Posterior vena cava (tissue), 2 donors: ENCODE data around the gene OMA1. TPM values are rescaled to one million over a fixed set of nuclear protein-coding genes. Genes with fewer than 3 reads are reported as not detected.
"Not testable (repeated sequence)": the region's sequence is repeated elsewhere in the genome, so short reads cannot be mapped to it uniquely, and the experiment has no call there.

Experiments
- DNase-seq: peaks from one replicate; pipeline ENCODE4 v3.0.0-alpha.2; 2020; ENCODE audit warnings: low spot score
- intact Hi-C, 2 donors: fragments of 100-400 bp; cut with DNase I; formaldehyde crosslinking; loops; one replicate each; pipeline versions ENCODE4 v1.14.1 to v1.14.2; 2022 to 2023
- total RNA-seq, 2 donors: library from RNA; stranded (reverse); fragmentation: NEBNext Ultra II Directional; extraction: Animal tissue kit (Norgen Biotek cat#: 25700); gene quantifications; one replicate each; pipeline ENCODE4 v1.2.1, GENCODE V29; 2021
- donor health status: DM: yes; HTN: yes; CAD: no.
- donor health status: DM: yes; HTN: yes; CAD: no.

Gene OMA1
- total RNA-seq, 2 donors from 2014 or later, result 14.1 to 27.2 TPM

- DNase-seq, result no peak
- intact Hi-C loops, result loop anchor here (10.0 kb wide), 1 partner anchor 112 kb away; no protein-coding TSS in a partner anchor
These were observed 3.3 kb downstream of the OMA1 start for GRCh38 chr1:58543260-58543659.

DNA sequence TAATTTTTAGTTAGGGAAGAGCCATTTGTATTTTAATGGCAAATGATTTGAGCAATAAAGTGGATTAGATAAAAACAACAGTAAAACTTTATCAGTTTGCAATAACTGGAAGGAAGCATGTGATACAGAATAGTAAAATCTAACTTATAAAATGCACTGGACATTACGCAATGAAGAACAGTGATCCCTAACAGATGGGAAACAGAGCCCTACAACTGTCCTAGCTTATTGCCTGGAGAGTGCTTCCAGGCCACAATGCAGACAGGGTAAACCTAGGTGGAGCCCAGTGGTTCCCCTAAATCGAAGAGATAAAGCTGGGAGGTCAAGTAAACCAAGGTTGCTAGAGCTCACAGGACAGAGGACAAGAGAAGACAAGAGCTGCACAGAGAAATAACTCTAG is 7.0 kb downstream of the OMA1 start:
- DNase-seq, result no peak
- intact Hi-C loops, result no loop called here

DNA sequence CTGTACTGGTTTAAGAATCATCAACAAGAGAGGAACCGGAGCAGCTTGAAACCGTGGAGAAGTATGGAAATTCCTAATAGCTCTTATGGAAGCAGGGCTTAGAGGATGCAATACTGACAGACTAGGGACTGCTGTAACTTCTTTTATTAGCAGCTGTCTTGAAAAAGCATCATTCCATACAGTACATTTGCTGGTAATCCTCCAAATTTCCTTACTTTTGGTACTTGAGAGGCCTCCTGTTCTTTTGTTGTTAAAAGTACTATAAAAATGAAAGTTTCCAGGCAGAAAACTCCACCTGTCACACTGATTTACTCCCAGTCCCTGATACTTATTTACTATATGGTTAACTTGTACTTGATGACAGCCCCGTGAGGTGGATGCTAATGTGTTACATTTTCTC is 7.7 kb downstream of the OMA1 start:
- no peak for DNase-seq
- intact Hi-C loops, result no loop called here

DNA sequence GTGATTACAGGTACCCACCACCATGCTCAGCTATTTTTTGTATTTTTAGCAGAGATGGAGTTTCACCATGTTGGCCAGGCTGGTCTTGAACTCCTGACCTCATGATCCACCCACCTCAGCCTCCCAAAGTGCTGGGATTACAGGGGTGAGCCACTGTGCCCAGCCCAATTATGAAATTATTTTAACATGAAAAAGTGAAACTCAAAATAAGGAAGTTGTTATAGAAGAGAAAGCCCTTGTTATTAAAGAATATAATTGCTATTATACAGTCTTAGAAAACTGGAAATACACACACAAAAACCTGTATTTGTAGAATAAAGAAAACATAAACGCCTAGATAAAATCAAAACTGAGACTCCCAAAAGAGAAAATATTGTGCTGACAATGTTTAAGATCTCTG is 14.7 kb downstream of the OMA1 start:
- intact Hi-C loops, DNase-seq: not testable (repeated sequence)

- intact Hi-C loops, result no loop called here
- no peak for DNase-seq
These were observed 17.2 kb downstream of the OMA1 start for GRCh38 chr1:58529284-58529683.

DNA sequence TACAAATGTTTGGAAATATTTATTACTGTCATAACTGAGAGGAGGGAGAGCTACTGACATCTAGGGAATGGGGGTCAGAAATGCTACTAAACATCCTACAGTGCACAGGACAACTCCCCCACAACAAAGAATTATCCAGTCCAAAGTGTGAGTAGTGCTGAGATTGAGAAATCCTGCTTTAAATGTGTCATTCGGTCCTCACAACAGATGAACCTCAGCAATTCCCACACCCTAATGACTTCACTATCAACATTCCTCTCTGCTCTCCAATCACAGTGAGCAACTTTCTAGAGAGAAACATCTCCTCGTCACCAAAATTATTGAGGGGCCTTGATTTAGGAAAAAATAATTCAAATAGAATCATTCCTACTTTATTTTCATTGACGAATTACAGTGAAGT is 18.0 kb downstream of the OMA1 start:
- intact Hi-C loops, result no loop called here
- DNase-seq, result no peak

DNA sequence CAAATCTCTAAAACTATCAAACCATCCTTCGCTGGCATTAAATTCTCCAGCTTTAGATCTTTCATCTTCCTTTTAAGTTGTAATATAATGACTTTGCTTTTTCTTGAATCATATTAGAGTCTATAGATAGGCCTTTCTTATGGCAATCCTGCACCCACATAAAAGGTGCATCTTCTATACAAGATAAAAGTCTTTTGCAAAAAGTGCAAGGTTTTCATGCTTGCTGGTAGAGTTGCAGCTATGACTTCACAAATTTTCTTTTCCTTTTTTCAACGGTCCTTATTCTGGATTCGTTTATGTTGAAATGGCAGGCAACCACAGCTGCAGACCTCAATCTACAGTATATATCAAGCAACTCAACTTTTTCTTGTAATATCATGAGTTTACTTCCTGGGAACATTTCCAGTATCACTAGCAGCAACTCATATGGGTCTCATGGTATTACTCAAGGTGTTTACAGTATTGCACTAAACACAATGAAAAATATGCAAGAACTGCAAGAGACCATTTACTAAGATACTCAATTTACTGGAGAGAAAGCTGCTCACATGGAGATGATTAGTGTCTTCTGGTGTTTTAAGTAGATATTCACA is 22.1 kb downstream of the OMA1 start:
- no peak for DNase-seq
- intact Hi-C loops, result no loop called here

GRCh38 chr1:58515794-58516401 is 30.6 kb downstream of the OMA1 start:
- DNase-seq, result no peak
- intact Hi-C loops, result loop anchor here in 1 of 2 donors (5.0 kb wide), 1 partner anchor 136 kb away; no protein-coding TSS in a partner anchor

- intact Hi-C loops, result no loop called here
- no peak for DNase-seq
These were observed 32.6 kb downstream of the OMA1 start for GRCh38 chr1:58513956-58514355.

- no peak for DNase-seq
- intact Hi-C loops, result no loop called here
These were observed 37.9 kb downstream of the OMA1 start for GRCh38 chr1:58508629-58509028.

GRCh38 chr1:58505286-58505685 is 41.2 kb downstream of the OMA1 start:
- intact Hi-C loops, result no loop called here
- no peak for DNase-seq

DNA sequence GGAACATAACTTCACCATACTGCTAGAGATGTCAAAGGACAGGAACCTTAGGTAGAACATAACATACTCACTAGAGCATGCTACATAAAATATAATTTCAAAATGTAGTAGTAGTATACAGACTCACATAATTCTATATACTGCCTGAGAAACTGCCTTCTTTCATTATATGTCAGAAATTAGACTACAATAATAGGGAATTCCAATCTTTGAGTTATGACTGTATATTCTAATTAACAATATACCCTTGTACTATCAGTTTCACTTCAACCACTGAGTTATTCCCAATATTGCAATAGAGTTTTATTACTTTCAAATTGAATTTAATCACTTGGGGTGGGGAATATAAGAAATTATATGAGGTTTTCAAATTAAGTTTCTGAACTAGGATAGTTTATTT is 44.0 kb downstream of the OMA1 start:
- intact Hi-C loops, result no loop called here
- DNase-seq, result no peak

- intact Hi-C loops, result no loop called here
- no peak for DNase-seq
These were observed 46.5 kb downstream of the OMA1 start for GRCh38 chr1:58500043-58500442.

- no peak for DNase-seq
- intact Hi-C loops, result no loop called here
These were observed 49.0 kb downstream of the OMA1 start for GRCh38 chr1:58497499-58497898.

DNA sequence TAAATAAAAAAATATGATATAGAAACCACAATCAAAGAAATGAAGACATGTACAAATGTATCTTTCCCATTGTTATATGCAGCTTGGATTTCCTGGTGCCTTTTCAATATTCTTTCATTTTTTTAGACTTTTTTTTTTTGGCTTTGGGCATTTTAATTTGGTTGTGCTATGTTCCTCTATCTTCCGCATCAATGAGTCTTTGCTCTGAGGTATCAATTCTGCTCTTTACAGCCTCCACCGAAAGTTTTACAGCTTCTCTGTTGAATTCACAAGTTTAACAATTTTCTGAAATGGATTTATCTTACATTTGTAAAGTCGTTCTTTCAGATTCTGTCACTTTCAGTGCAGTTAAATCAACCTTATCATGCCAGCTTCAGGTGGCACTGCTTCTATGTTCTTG is 50.5 kb downstream of the OMA1 start:
- intact Hi-C loops, result no loop called here
- DNase-seq, result no peak

DNA sequence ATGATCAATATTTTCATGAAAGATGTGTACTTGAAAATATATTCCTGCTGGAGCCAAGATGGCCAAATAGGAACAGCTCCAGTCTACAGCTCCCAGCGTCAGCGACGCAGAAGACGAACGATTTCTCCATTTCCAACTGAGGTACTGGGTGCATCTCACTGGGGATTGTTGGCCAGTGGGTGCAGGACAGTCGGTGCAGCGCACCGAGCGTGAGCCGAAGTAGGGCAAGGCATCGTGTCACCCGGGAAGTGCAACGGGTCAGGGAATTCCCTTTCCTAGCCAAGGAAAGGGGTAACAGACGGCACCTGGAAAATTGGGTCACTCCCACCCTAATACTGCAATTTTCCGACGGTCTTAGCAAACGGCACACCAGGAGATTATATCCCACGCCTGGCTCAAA is 57.6 kb downstream of the OMA1 start:
- DNase-seq, result not testable (repeated sequence)

DNA sequence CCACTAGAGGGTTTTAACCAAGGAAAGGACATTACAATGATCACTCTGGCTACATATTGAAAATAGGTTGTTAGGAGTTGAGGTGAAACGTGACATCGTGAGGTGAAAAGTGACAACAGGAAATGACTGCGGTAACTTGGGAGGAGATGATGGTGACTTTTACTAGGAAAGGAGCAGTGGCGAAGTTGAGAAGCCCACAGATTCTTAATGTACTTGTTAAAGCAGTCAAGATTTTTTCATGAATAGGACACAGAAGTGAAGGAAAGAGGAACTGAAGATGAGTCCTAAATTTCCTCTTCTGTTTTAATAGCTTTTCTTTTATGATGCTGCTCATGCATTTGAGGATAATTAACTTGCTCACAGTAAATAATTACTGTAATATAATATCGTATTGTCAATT is 59.5 kb downstream of the OMA1 start:
- intact Hi-C loops, result no loop called here

More for the DNA sequence above, 57.6 kb downstream of the OMA1 start:
- intact Hi-C loops, result not testable (repeated sequence)

DNA sequence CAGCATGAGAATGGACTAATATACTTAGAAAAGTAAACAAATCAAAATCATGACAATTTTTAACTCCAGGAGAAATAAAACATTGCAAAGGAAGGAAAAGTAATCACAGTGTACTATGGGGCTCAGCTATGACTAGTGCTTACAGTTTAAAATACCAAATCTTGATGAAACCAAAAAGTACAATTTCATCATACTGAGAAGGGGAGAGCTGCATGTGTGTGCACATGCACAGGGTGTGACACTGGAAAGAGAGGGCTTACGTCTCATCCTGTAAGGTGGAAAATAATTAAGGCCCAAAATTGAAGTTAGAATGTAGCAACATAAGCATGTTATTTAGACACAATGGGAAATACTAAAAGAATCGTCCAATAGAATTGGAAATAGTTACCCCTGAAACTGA is 64.6 kb downstream of the OMA1 start:
- no peak for DNase-seq
- intact Hi-C loops, result no loop called here

More for the DNA sequence above, 59.5 kb downstream of the OMA1 start:
- DNase-seq, result no peak

DNA sequence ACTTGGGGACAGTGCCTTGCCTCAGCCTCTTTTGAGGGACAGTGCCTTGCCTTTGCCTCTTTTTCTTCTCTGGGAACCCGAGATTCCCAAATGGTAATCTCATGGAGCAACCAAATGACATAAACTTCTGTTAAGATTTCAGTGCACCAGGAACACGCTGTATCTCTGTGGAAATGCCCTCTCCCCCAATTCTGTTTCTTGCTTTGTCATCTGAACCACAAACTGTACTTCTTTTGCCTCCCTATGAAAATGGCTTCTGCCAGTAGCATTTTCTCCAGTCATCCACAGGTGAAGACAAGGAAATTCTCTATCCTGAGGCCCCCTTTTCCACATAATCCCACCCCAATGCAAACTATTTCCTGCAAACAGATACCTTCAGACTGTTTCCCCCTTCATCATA is 66.3 kb downstream of the OMA1 start:
- DNase-seq, result no peak
- intact Hi-C loops, result no loop called here

- intact Hi-C loops, result no loop called here
- DNase-seq, result no peak
These were observed 69.1 kb downstream of the OMA1 start for GRCh38 chr1:58477390-58477789.

- intact Hi-C loops, result no loop called here
- DNase-seq, result no peak
These were observed 70.3 kb downstream of the OMA1 start for GRCh38 chr1:58476179-58476578.
